K562 (cell line): ENCODE data around the gene OR4K13. TPM values are rescaled to one million over a fixed set of nuclear protein-coding genes. Genes with fewer than 3 reads are reported as not detected.

ENCODE experiments used
- ARHGAP35 ChIP-seq: fragments of 450-650 bp; IDR thresholded peaks from 2 replicates; pipeline ENCODE4 v1.6.1; 2018; ENCODE audit not compliant: partially characterized antibody
- CBFB ChIP-seq: sonication (generic); formaldehyde crosslinking; IDR thresholded peaks from 2 replicates; pipeline ENCODE4 v1.4.0; 2020; ENCODE audit warnings: mild to moderate bottlenecking, missing genetic modification reagents
- CCNT2 ChIP-seq: IDR thresholded peaks from 2 replicates; pipeline ENCODE4 v1.6.1; 2011; ENCODE audit warnings: borderline replicate concordance, low read depth, mild to moderate bottlenecking, moderate library complexity, mixed read lengths, low read length; ENCODE audit not compliant: insufficient read length; ENCODE audit errors: extremely low read depth
- CTBP1 ChIP-seq: fragments of 450-650 bp; IDR thresholded peaks from 2 replicates; pipeline ENCODE4 v1.6.1; 2016; ENCODE audit warnings: borderline replicate concordance
- EGR1 ChIP-seq: fragments of 450-650 bp; conservative IDR thresholded peaks from 2 replicates; pipeline ENCODE4 v1.6.1; 2017; ENCODE audit warnings: mild to moderate bottlenecking
- FOXA3 ChIP-seq, 2 experiments: fragments of 450-650 bp in 1 of 2; sonication (generic) in 1 of 2; formaldehyde crosslinking; IDR thresholded peaks in 1 of 2; conservative IDR thresholded peaks in 1 of 2; 2 replicates each; pipeline versions ENCODE4 v1.4.0 to v1.8.0; 2020 to 2022; ENCODE audit warnings: mild to moderate bottlenecking in 2 of 2, missing genetic modification reagents in 1 of 2
- HDAC6 ChIP-seq: IDR thresholded peaks from 2 replicates; pipeline ENCODE4 v1.6.1; 2012; ENCODE audit warnings: low read depth, mild to moderate bottlenecking, control low read depth, inconsistent platforms, low read length, moderate library complexity
- HNRNPH1 ChIP-seq: fragments of 200-400 bp; formaldehyde crosslinking; optimal IDR thresholded peaks from 2 replicates; pipeline ENCODE3; 2017; ENCODE audit warnings: low read depth, mild to moderate bottlenecking, low read length, moderate library complexity
- ILF3 ChIP-seq: fragments of 450-650 bp; IDR thresholded peaks from 2 replicates; pipeline ENCODE4 v1.6.1; 2018; ENCODE audit warnings: antibody characterized with exemption, mild to moderate bottlenecking, moderate library complexity, borderline replicate concordance
- L3MBTL2 ChIP-seq: fragments of 450-650 bp; IDR thresholded peaks from 2 replicates; pipeline ENCODE4 v1.6.1; 2016; ENCODE audit warnings: mild to moderate bottlenecking, moderate library complexity
- MCM2 ChIP-seq: fragments of 450-650 bp; IDR thresholded peaks from 2 replicates; pipeline ENCODE4 v1.6.1; 2017; ENCODE audit warnings: low read depth, mild to moderate bottlenecking
- MTA1 ChIP-seq: fragments of 450-650 bp; IDR thresholded peaks from 2 replicates; pipeline ENCODE4 v1.6.1; 2017; ENCODE audit warnings: borderline replicate concordance
- NR1H2 ChIP-seq: sonication (generic); formaldehyde crosslinking; IDR thresholded peaks from 2 replicates; pipeline ENCODE4 v1.4.0; 2020; ENCODE audit warnings: mild to moderate bottlenecking, missing genetic modification reagents
- PTTG1 ChIP-seq: fragments of 450-650 bp; IDR thresholded peaks from 2 replicates; pipeline ENCODE4 v1.6.1; 2016; ENCODE audit warnings: low read depth, mild to moderate bottlenecking, missing genetic modification characterization, missing compliant biosample characterization
- SOX6 ChIP-seq: fragments of 450-650 bp; IDR thresholded peaks from 2 replicates; pipeline ENCODE4 v1.6.1; 2014; ENCODE audit warnings: mild to moderate bottlenecking
- TEAD4 ChIP-seq, 2 experiments: sonication (generic) in 1 of 2; formaldehyde crosslinking in 1 of 2; IDR thresholded peaks; 2 replicates each; pipeline versions ENCODE4 v1.6.1 to v1.8.0; 2012 to 2022; ENCODE audit warnings: borderline replicate concordance in 1 of 2, inconsistent platforms in 1 of 2, low read length in 1 of 2, mild to moderate bottlenecking in 1 of 2, missing genetic modification reagents in 1 of 2
- ZBTB17 ChIP-seq: fragments of 450-650 bp; formaldehyde crosslinking; IDR thresholded peaks from 2 replicates; pipeline ENCODE4 v1.4.0; 2020; ENCODE audit warnings: mild to moderate bottlenecking
- ZKSCAN8 ChIP-seq: fragments of 200-800 bp; sonication (Bioruptor generic); IDR thresholded peaks from 2 replicates; pipeline ENCODE4 v1.6.1; 2016; ENCODE audit warnings: missing genetic modification characterization, missing compliant biosample characterization
- ZNF12 ChIP-seq: sonication (generic); formaldehyde crosslinking; IDR thresholded peaks from 2 replicates; pipeline ENCODE4 v1.4.0; 2020; ENCODE audit warnings: mild to moderate bottlenecking, missing genetic modification reagents
- ZNF551 ChIP-seq: fragments of 250-450 bp; sonication (Bioruptor Pico); IDR thresholded peaks from 2 replicates; pipeline ENCODE4 v1.5.0; 2021; ENCODE audit warnings: mild to moderate bottlenecking, moderate library complexity
- ZNF699 ChIP-seq: fragments of 250-450 bp; sonication (Bioruptor Pico); IDR thresholded peaks from 2 replicates; pipeline ENCODE4 v1.8.0; 2021; ENCODE audit warnings: mild to moderate bottlenecking, moderate library complexity; ENCODE audit not compliant: insufficient replicate concordance
- polyA plus RNA-seq, 8 experiments: library from polyadenylated mRNA; depleted of rRNA in 4 of 8; stranded (reverse) in 5 of 8; unstranded in 3 of 8; fragments of >200 nt; fragmentation: Nextera tagmentation in 2 of 8; fragmentation: Illumina TruSeq in 1 of 8; extraction: Ambion mirVana in 2 of 8; extraction: Trizol in 1 of 8; gene quantifications; 2 replicates each; pipeline versions ENCODE4 v1.2.1 to v1.2.3, GENCODE V29; 2011 to 2014; ENCODE audit warnings: inconsistent platforms in 1 of 8, missing spikeins in 1 of 8
- total RNA-seq, 7 experiments: library from RNA; depleted of rRNA in 6 of 7; stranded (reverse); fragments of >200 nt in 6 of 7; fragmentation: Illumina TruSeq in 2 of 7; extraction: Trizol in 2 of 7; gene quantifications; 2 replicates each; pipeline versions ENCODE4 v1.2.1 to v1.2.3, GENCODE V29; 2011 to 2021; ENCODE audit warnings: low replicate concordance in 1 of 7
- TF ChIP-seq, protein P1 (sequence below): fragments of 250-450 bp; sonication (Bioruptor Pico); IDR thresholded peaks from 2 replicates; pipeline ENCODE4 v1.8.0; 2021; ENCODE audit warnings: borderline replicate concordance, mild to moderate bottlenecking, moderate library complexity; ENCODE audit not compliant: poor library complexity, severe bottlenecking
- TF ChIP-seq, protein P2 (sequence below): fragments of 250-450 bp; sonication (Bioruptor Pico); IDR thresholded peaks from 2 replicates; pipeline ENCODE4 v1.5.0; 2021; ENCODE audit warnings: mild to moderate bottlenecking, moderate library complexity
- TF ChIP-seq, protein P3 (sequence below): fragments of 250-450 bp; sonication (Bioruptor Pico); IDR thresholded peaks from 2 replicates; pipeline ENCODE4 v1.4.0; 2020; ENCODE audit warnings: borderline replicate concordance
- TF ChIP-seq, protein P4 (sequence below): fragments of 250-450 bp; sonication (Bioruptor Pico); IDR thresholded peaks from 2 replicates; pipeline ENCODE4 v1.9.0; 2021; ENCODE audit warnings: mild to moderate bottlenecking

Gene OR4K13
- total and polyA plus RNA-seq, 9 of the 15 experiments (the other 6 are each of a cell fraction or from before 2014, with no cell fraction given), result not detected

DNA sequence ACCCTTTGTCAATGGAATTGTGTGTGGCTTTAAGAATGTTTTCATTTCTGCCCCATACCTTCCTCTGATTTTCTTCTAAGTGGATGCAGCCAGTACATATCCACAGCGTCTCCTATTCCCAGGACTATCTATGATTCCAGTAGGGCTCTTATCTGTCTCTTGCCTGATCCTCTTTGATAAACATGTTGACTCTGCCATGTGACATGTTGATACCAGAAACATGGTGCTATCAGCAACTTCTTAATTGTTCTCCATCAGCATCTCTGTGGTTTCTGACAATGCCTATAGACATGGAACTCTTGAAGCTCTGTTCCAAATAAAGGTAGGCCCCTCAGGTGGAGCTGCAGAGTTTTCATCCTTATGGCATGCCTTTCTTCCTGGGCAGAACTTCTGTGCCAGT is 12.4 kb upstream of the OR4K13 start (continued):
- TF ChIP-seq ZKSCAN8 (CRISPR knock-in tag) (no peak), ZBTB17 (CRISPR knock-in tag) (no peak), ZNF551 (CRISPR knock-in tag) (no peak), FOXA3 (CRISPR knock-in tag; conservative IDR thresholded peaks at IDR 0.05 in 1 of 2, IDR thresholded peaks at IDR 0.05 in 1 of 2) (0 out of 4 replicates have a peak, but pooled peaks of 1 of the 2 experiments have one; percentile 36), ZNF12 (CRISPR knock-in tag) (no peak), L3MBTL2 (no peak), HDAC6 (no peak), NR1H2 (CRISPR knock-in tag) (no peak), ILF3 (no peak), ZNF699 (no peak), SOX6 (peak; percentile 72; the same call in 1 of the 2 replicates), CBFB (CRISPR knock-in tag) (no peak), HNRNPH1 (no peak), PTTG1 (tag) (no peak), CTBP1 (peak; percentile 35; the same call in 1 of the 2 replicates), EGR1 (no peak), MTA1 (no peak), CCNT2 (no peak), MCM2 (no peak), TEAD4 (IDR thresholded peaks at IDR 0.05; ENCODE audit: low read length) (peak; percentile 35; the same call in 1 of the 2 replicates), TEAD4 (CRISPR knock-in tag; IDR thresholded peaks at IDR 0.05; ENCODE audit: borderline replicate concordance) (no peak), ARHGAP35 (no peak)
- TF ChIP-seq, protein P1, sequence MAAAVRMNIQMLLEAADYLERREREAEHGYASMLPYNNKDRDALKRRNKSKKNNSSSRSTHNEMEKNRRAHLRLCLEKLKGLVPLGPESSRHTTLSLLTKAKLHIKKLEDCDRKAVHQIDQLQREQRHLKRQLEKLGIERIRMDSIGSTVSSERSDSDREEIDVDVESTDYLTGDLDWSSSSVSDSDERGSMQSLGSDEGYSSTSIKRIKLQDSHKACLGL (CRISPR knock-in tag), result no peak
- TF ChIP-seq, protein P2, sequence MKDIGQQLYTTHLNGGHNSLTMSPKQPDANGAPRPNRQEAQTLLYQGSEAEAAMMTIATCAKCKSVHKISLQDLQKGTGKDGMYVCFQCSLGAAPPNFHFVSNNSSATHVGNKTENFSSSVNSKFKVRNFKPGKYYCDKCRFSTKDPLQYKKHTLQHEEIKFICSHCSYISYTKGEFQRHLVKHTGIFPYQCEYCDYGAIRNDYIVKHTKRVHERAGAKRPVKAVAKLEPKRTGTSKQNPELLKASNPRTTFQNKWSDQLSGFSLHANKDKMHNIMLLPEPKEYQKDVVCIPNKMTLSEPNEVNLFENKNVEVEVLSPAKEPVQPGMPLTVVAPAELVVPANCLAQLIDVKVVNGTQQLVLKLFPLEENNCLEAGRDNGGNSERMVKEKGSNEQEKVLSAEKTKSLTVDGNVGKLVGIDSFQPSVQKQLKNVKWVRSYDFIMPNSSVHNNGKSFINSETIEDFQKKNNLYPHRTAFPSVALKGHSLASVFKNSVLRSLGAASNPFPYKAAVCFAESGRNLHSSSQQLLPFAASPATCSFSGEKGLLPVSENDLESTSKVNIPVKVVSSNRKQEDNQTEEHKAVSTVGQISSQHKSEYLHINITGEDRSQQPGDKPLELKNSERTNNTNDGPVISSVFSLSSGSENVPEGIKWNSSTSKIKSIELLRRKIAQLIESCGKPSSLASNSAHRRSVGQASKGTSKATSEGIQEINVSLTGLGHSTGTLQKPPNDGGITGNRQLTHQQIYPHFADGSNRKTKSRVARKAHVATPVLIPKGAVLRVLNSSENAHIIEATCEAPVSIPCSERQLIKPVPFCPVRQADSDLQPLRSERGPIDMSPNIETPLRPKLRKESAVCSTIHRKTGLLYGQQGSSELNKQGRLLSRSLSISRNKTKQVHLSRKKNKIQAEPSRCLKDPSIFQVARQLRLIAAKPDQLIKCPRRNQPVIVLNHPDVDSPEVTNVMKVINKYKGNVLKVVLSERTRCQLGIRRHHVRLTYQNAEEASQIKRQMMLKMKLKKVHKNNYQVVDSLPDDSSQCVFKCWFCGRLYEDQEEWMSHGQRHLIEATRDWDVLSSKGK (CRISPR knock-in tag), result no peak
- TF ChIP-seq, protein P3, sequence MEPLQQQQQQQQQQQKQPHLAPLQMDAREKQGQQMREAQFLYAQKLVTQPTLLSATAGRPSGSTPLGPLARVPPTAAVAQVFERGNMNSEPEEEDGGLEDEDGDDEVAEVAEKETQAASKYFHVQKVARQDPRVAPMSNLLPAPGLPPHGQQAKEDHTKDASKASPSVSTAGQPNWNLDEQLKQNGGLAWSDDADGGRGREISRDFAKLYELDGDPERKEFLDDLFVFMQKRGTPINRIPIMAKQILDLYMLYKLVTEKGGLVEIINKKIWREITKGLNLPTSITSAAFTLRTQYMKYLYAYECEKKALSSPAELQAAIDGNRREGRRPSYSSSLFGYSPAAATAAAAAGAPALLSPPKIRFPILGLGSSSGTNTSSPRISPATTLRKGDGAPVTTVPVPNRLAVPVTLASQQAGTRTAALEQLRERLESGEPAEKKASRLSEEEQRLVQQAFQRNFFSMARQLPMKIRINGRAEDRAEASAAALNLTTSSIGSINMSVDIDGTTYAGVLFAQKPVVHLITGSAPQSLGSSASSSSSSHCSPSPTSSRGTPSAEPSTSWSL (CRISPR knock-in tag), result no peak
- TF ChIP-seq, protein P4, sequence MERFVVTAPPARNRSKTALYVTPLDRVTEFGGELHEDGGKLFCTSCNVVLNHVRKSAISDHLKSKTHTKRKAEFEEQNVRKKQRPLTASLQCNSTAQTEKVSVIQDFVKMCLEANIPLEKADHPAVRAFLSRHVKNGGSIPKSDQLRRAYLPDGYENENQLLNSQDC (CRISPR knock-in tag), result no peak
